Esophagus muscularis mucosa (tissue), 4 donors: ENCODE measurements around the gene MRPL33. TPM values are rescaled to one million over a fixed set of nuclear protein-coding genes. Genes with fewer than 3 reads are reported as not detected.
"Not testable (repeated sequence)": the region's sequence is repeated elsewhere in the genome, so short reads cannot be mapped to it uniquely, and the experiment has no call there.

Source experiments
- DNase-seq: peaks from one replicate; pipeline ENCODE4 v3.0.0-alpha.2; 2017; ENCODE audit errors: extremely low spot score
- H3K27ac ChIP-seq, 4 donors: fragments of 200-600 bp; sonication (generic); replicated peaks in 1 of 4; 1 replicate in 3 of 4; 2 replicates in 1 of 4; pipeline ENCODE4 v1.5.1; 2016 to 2019; ENCODE audit warnings: mild to moderate bottlenecking in 1 of 4
- H3K27me3 ChIP-seq, 4 donors: fragments of 200-600 bp; sonication (generic); one replicate each; pipeline versions ENCODE4 v1.5.1 to v1.6.0; 2016 to 2019
- H3K36me3 ChIP-seq, 4 donors: fragments of 200-600 bp; sonication (generic); one replicate each; pipeline ENCODE4 v1.5.1; 2016 to 2019
- H3K4me1 ChIP-seq, 4 donors: fragments of 200-600 bp; sonication (generic); one replicate each; pipeline ENCODE4 v1.5.1; 2016 to 2019
- H3K4me3 ChIP-seq, 4 donors: fragments of 200-600 bp; sonication (generic); 1 replicate in 2 of 4; 2 replicates in 2 of 4; pipeline ENCODE4 v1.5.1; 2016 to 2019; ENCODE audit warnings: mild to moderate bottlenecking in 4 of 4, moderate library complexity in 1 of 4
- H3K9me3 ChIP-seq, 4 donors: fragments of 200-600 bp; sonication (generic); 1 replicate in 3 of 4; 2 replicates in 1 of 4; pipeline ENCODE4 v1.5.1; 2016 to 2019
- CTCF ChIP-seq, 3 experiments: fragments of 200-600 bp in 2 of 3; fragments of 450-650 bp in 1 of 3; sonication (generic) in 2 of 3; IDR thresholded peaks; one replicate each; pipeline ENCODE4 v1.5.1; 2017 to 2019; ENCODE audit warnings: antibody characterized with exemption in 3 of 3, mild to moderate bottlenecking in 2 of 3, moderate library complexity in 1 of 3
- EP300 ChIP-seq: sonication (generic); formaldehyde crosslinking; IDR thresholded peaks from one replicate; pipeline ENCODE4 v1.6.1; 2017; ENCODE audit warnings: antibody characterized with exemption
- POLR2A ChIP-seq: fragments of 450-650 bp; IDR thresholded peaks from one replicate; pipeline ENCODE4 v1.6.1; 2017; ENCODE audit warnings: antibody characterized with exemption, moderate library complexity, mild to moderate bottlenecking, low read depth
- POLR2AphosphoS5 ChIP-seq, 2 donors: sonication (generic); formaldehyde crosslinking; IDR thresholded peaks; one replicate each; pipeline ENCODE4 v1.6.1; 2017; ENCODE audit warnings: antibody characterized with exemption in 2 of 2
- WGBS: methylation state at CpG from one replicate; pipeline ENCODE4 v1.1.5; 2018; 5-methylcytosine and 5-hydroxymethylcytosine counted together
- intact Hi-C: fragments of 100-400 bp; cut with DNase I; formaldehyde crosslinking; loops from one replicate; pipeline ENCODE4 v1.15.1; 2023
- total RNA-seq, 4 donors: library from RNA; depleted of rRNA; stranded (reverse); fragments of >200 nt; gene quantifications; one replicate each; pipeline versions ENCODE4 v1.1.0 to v1.2.1, GENCODE V29; 2016

MRPL33 gene
- total RNA-seq, 4 donors from 2014 or later: 283 to 500 (median 345) TPM

GRCh38 chr2:27739058-27739373 is 32.5 kb upstream of the MRPL33 start:
- 100% methylated on average over 4 of the region's 4 CpGs for WGBS
- H3K27me3 ChIP-seq: no peaks in the 10 kb centered on the region
- H3K4me3 ChIP-seq: no peak overlapping the region
- intact Hi-C loops: no loop called here
- no peak overlapping the region for H3K27ac ChIP-seq
- no peak for TF ChIP-seq CTCF (IDR thresholded peaks at IDR 0.05)
- TF ChIP-seq POLR2AphosphoS5 (IDR thresholded peaks at IDR 0.05): no peak
- TF ChIP-seq EP300: no peak
- no peak for TF ChIP-seq POLR2A
- H3K36me3 ChIP-seq: no peaks in the 10 kb centered on the region
- no peaks in the 10 kb centered on the region for H3K9me3 ChIP-seq
- no peak for DNase-seq
- H3K4me1 ChIP-seq: peaks cover 27 to 39% (median 33%) of the 10 kb centered on the region in 4 donors

DNA sequence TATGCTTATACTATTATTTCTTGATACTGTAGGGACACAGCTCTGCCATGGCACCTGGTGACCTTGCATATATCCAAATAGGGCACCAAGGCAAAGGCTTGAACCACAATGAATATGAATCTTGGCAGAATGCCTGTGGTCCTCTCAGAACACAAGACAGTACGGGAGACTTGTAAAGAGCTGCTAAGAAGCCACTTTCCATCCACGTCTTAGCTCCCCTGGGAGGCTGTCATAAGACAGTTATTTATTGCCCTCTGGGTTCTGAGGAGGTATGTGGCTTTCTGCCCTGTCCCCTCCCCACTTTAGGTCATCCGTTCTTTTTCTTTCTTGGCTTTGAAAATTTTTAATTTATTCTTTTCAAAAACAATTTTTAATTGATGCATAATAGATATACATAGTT is 29.8 kb upstream of the MRPL33 start:
- no peaks in the 10 kb centered on the region for H3K36me3 ChIP-seq
- H3K4me3 ChIP-seq: no peak overlapping the region
- no peak for TF ChIP-seq POLR2A
- no peak for TF ChIP-seq CTCF (IDR thresholded peaks at IDR 0.05)
- TF ChIP-seq EP300: no peak
- TF ChIP-seq POLR2AphosphoS5 (IDR thresholded peaks at IDR 0.05): no peak
- peaks cover 4 to 19% (median 11%) of the 10 kb centered on the region in 4 donors for H3K4me1 ChIP-seq
- H3K27me3 ChIP-seq: no peaks in the 10 kb centered on the region
- intact Hi-C loops: no loop called here
- no peaks in the 10 kb centered on the region for H3K9me3 ChIP-seq
- whole genome bisulfite sequencing: 78% methylated on average over 3 of the region's 3 CpGs
- no peak for DNase-seq
- H3K27ac ChIP-seq: no peak overlapping the region

GRCh38 chr2:27742571-27742970 is 28.9 kb upstream of the MRPL33 start:
- Histone ChIP-seq H3K36me3 (no peaks in the 10 kb centered on the region), H3K4me1 (peaks cover 0 to 12% (median 4%) of the 10 kb centered on the region in 4 donors), H3K9me3 (no peaks in the 10 kb centered on the region), H3K27ac (no peak overlapping the region), H3K4me3 (no peak overlapping the region), H3K27me3 (no peaks in the 10 kb centered on the region)
- TF ChIP-seq EP300 (no peak), POLR2AphosphoS5 (IDR thresholded peaks at IDR 0.05) (no peak), POLR2A (no peak), CTCF (IDR thresholded peaks at IDR 0.05) (no peak)
- WGBS: 96% methylated on average over 9 of the region's 9 CpGs
- no peak for DNase-seq
- intact Hi-C loops: no loop called here

GRCh38 chr2:27745494-27745893 is 26.0 kb upstream of the MRPL33 start:
- DNase-seq, H3K9me3 ChIP-seq, H3K4me1 ChIP-seq, H3K27ac ChIP-seq, intact Hi-C loops, H3K27me3 ChIP-seq, H3K36me3 ChIP-seq, H3K4me3 ChIP-seq: not testable (repeated sequence)

DNA sequence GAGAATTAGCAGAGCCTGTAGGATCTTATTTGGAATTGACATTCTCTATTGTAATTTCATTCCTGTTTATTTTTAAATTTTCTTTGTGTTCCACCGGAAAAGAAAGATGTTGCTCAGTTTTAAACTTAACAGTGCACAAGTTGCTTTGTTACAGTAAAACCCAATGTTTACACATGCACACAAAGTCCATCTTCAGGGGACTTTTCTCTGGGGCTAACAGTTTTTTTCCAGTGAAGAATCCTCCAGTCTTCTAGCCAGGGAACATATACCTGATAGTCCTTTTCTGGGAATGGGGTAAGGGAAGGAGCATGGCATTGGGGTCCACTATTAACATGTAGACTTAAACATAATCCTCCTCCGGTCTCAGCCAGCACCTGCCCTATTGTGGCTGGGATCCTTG is 25.2 kb upstream of the MRPL33 start:
- H3K27ac ChIP-seq: no peak overlapping the region
- no peak overlapping the region for H3K4me3 ChIP-seq
- no peaks in the 10 kb centered on the region for H3K27me3 ChIP-seq
- no peaks in the 10 kb centered on the region for H3K36me3 ChIP-seq
- H3K9me3 ChIP-seq: peaks cover 0 to 4% (median 2%) of the 10 kb centered on the region in 4 donors
- DNase-seq: no peak
- 92% methylated on average over 2 of the region's 2 CpGs for WGBS
- intact Hi-C loops: no loop called here
- TF ChIP-seq CTCF (IDR thresholded peaks at IDR 0.05) (no peak), POLR2AphosphoS5 (IDR thresholded peaks at IDR 0.05) (no peak), EP300 (no peak), POLR2A (no peak)
- H3K4me1 ChIP-seq: no peaks in the 10 kb centered on the region
